GM12878 (cell line): ENCODE data around the gene LSM3. TPM values are rescaled to one million over a fixed set of nuclear protein-coding genes. Genes with fewer than 3 reads are reported as not detected.

Experiments used
- ATAC-seq: fragments of 200-7000 bp; cut with Tn5 transposase; 3 replicates; pipeline ENCODE4 v1.9.1; 2020; ENCODE audit warnings: mild to moderate bottlenecking, moderate library complexity
- BruUV-seq: library from RNA; stranded (reverse); fragments of 400-500 nt; replicated peaks from 2 replicates; lab custom pipeline; 2021; lab: Mats Ljungman, UMichigan
- CTCF ChIA-PET: fragments of 300-600 bp; sonication (Branson Sonifier 250); formaldehyde crosslinking; extraction: SDS; loops from one replicate; lab custom pipeline; 2021; ENCODE audit warnings: inconsistent platforms; lab: Yijun Ruan, JAX
- POLR2A ChIA-PET: fragments of 350-600 bp; formaldehyde crosslinking; extraction: SDS; loops from one replicate; lab custom pipeline; 2021; ENCODE audit warnings: inconsistent platforms; lab: Charles Lee
- RAD21 ChIA-PET: fragments of 300-600 bp; sonication (Branson Sonifier 250); formaldehyde crosslinking; loops from one replicate; lab custom pipeline; 2023; ENCODE audit warnings: antibody characterized with exemption; ENCODE audit not compliant: unreplicated experiment; lab: Charles Lee
- SMC1A ChIA-PET: fragments of 300-600 bp; sonication (Branson Sonifier 250); formaldehyde crosslinking; loops from one replicate; lab custom pipeline; 2023; ENCODE audit not compliant: unreplicated experiment, uncharacterized antibody; lab: Charles Lee
- DNase-seq: peaks from one replicate; pipeline ENCODE4 v3.0.0-alpha.2; 2011; ENCODE audit warnings: low read depth, low spot score
- FAIRE-seq: peaks from 3 replicates; lab custom pipeline; 2011; peaks lifted over from hg19 to GRCh38; lab: Jason Lieb, UNC
- H2AFZ ChIP-seq: 2 replicates; pipeline ENCODE4 v1.6.0; 2011; ENCODE audit warnings: low read depth, low read length, control low read depth; ENCODE audit not compliant: control insufficient read depth
- H3K27ac ChIP-seq: 2 replicates; pipeline ENCODE4 v1.5.1; 2011; ENCODE audit warnings: control low read depth; ENCODE audit not compliant: control insufficient read depth, insufficient read depth
- H3K27me3 ChIP-seq, 2 experiments: replicated peaks in 1 of 2; 2 replicates each; pipeline versions ENCODE4 v1.6.0 to v1.6.1; 2011; ENCODE audit warnings: low read length in 1 of 2; ENCODE audit not compliant: control insufficient read depth in 2 of 2, insufficient read depth in 2 of 2
- H3K36me3 ChIP-seq, 2 experiments: 2 replicates each; pipeline ENCODE4 v1.5.1; 2011; ENCODE audit warnings: low read length in 1 of 2; ENCODE audit not compliant: control insufficient read depth in 2 of 2, insufficient read depth in 2 of 2
- H3K4me1 ChIP-seq: 2 replicates; pipeline ENCODE4 v1.6.1; 2011; ENCODE audit warnings: mild to moderate bottlenecking, low read length, moderate library complexity, mixed read lengths; ENCODE audit not compliant: control insufficient read depth, insufficient read depth
- H3K4me2 ChIP-seq: 2 replicates; pipeline ENCODE4 v1.6.0; 2011; ENCODE audit warnings: control low read depth; ENCODE audit not compliant: control insufficient read depth, insufficient read depth
- H3K4me3 ChIP-seq: fragments of 200-600 bp; sonication (generic); 2 replicates; pipeline ENCODE4 v1.5.1; 2016
- H3K79me2 ChIP-seq: 2 replicates; pipeline ENCODE4 v1.6.0; 2011; ENCODE audit warnings: low read length; ENCODE audit not compliant: control insufficient read depth, insufficient read depth
- H3K9ac ChIP-seq: 2 replicates; pipeline ENCODE4 v1.8.0; 2011; ENCODE audit warnings: low read length, control low read depth, mixed read lengths; ENCODE audit not compliant: control insufficient read depth, insufficient read depth
- H3K9me3 ChIP-seq: replicated peaks from 3 replicates; pipeline ENCODE4 v1.5.1; 2011; ENCODE audit warnings: mild to moderate bottlenecking, low read length; ENCODE audit not compliant: control insufficient read depth, insufficient read depth
- H4K20me1 ChIP-seq: 2 replicates; pipeline ENCODE4 v1.6.0; 2011; ENCODE audit not compliant: control insufficient read depth, insufficient read depth
- BCL3 ChIP-seq: IDR thresholded peaks from 2 replicates; pipeline ENCODE4 v1.6.1; 2011; ENCODE audit warnings: borderline replicate concordance, low read depth, mild to moderate bottlenecking, moderate library complexity, low read length; ENCODE audit not compliant: insufficient read depth, poor library complexity, severe bottlenecking
- BHLHE40 ChIP-seq, 2 experiments: fragments of 450-650 bp in 1 of 2; IDR thresholded peaks; 2 replicates each; pipeline ENCODE4 v1.6.1; 2011 to 2017; ENCODE audit warnings: low read depth in 2 of 2, borderline replicate concordance in 1 of 2, improper control_type of control experiment in 1 of 2, low read length in 1 of 2, mild to moderate bottlenecking in 1 of 2
- CBX3 ChIP-seq: fragments of 200-600 bp; sonication (generic); IDR thresholded peaks from 2 replicates; pipeline ENCODE4 v1.6.1; 2016; ENCODE audit warnings: low read depth, borderline replicate concordance
- CHD1 ChIP-seq: IDR thresholded peaks from 2 replicates; pipeline ENCODE4 v1.6.1; 2012; ENCODE audit warnings: low read depth, low read length, improper control_type of control experiment
- IRF4 ChIP-seq: IDR thresholded peaks from 2 replicates; pipeline ENCODE4 v1.6.1; 2011; ENCODE audit warnings: low read depth, low read length
- KAT2A ChIP-seq: conservative IDR thresholded peaks from 2 replicates; pipeline ENCODE4 v1.6.1; 2011; ENCODE audit warnings: low read depth, low read length; ENCODE audit not compliant: control insufficient read depth
- NFYA ChIP-seq: IDR thresholded peaks from 2 replicates; pipeline ENCODE4 v1.6.1; 2011; ENCODE audit warnings: low read depth, mild to moderate bottlenecking, low read length, improper control_type of control experiment, borderline replicate concordance
- PAX5 ChIP-seq: IDR thresholded peaks from 2 replicates; pipeline ENCODE4 v1.6.1; 2011; ENCODE audit warnings: low read depth, low read length, borderline replicate concordance
- POLR2A ChIP-seq: IDR thresholded peaks from 2 replicates; pipeline ENCODE4 v1.6.1; 2011; ENCODE audit warnings: low read depth, mild to moderate bottlenecking, low read length
- SMARCA5 ChIP-seq: fragments of 450-650 bp; IDR thresholded peaks from 2 replicates; pipeline ENCODE4 v1.6.1; 2017; ENCODE audit warnings: mild to moderate bottlenecking
- SPI1 ChIP-seq: IDR thresholded peaks from 2 replicates; pipeline ENCODE4 v1.6.1; 2011; ENCODE audit warnings: low read depth, mild to moderate bottlenecking, low read length, moderate library complexity, borderline replicate concordance; ENCODE audit not compliant: insufficient read depth
- SREBF1 ChIP-seq: IDR thresholded peaks from 2 replicates; pipeline ENCODE4 v1.6.1; 2012; ENCODE audit warnings: mild to moderate bottlenecking, low read length
- STAT3 ChIP-seq: IDR thresholded peaks from 2 replicates; pipeline ENCODE4 v1.6.1; 2011; ENCODE audit warnings: low read depth, low read length, improper control_type of control experiment
- TBL1XR1 ChIP-seq: IDR thresholded peaks from 2 replicates; pipeline ENCODE4 v1.6.1; 2012; ENCODE audit warnings: low read depth, low read length, improper control_type of control experiment
- WGBS: methylation state at CpG from one replicate; pipeline ENCODE4 v1.1.6; 2016; ENCODE audit warnings: low lambda C conversion rate; ENCODE audit not compliant: insufficient replicate concordance, insufficient coverage; ENCODE audit errors: missing lambda C conversion rate; 5-methylcytosine and 5-hydroxymethylcytosine counted together
- in situ Hi-C: fragments of 300-500 bp; cut with MboI; formaldehyde crosslinking; loops from 9 replicates; pipeline ENCODE4 v1.14.3; 2018; ENCODE audit warnings: mixed read lengths
- intact Hi-C: fragments of 100-400 bp; cut with micrococcal nuclease; formaldehyde crosslinking; loops from one replicate; pipeline ENCODE4 v1.14.2; 2022; ENCODE audit not compliant: unreplicated experiment
- polyA plus RNA-seq, 11 experiments: library from polyadenylated mRNA; depleted of rRNA in 4 of 11; unstranded in 6 of 11; stranded (reverse) in 5 of 11; fragments of >200 nt; fragmentation: Nextera tagmentation in 4 of 11; fragmentation: Illumina TruSeq in 1 of 11; extraction: Ambion mirVana in 4 of 11; extraction: Trizol in 1 of 11; gene quantifications; 1 replicate in 1 of 11; 2 replicates in 10 of 11; pipeline versions ENCODE4 v1.2.1 to v1.2.3, GENCODE V29; 2011 to 2016; ENCODE audit warnings: inconsistent platforms in 2 of 11, missing spikeins in 2 of 11, low read depth in 1 of 11
- total RNA-seq, 4 experiments: library from RNA; depleted of rRNA in 3 of 4; stranded (reverse); fragments of >200 nt in 3 of 4; fragmentation: Illumina TruSeq in 1 of 4; extraction: Trizol in 1 of 4; gene quantifications; 2 replicates each; pipeline versions ENCODE4 v1.2.1 to v1.2.3, GENCODE V29; 2013 to 2021
- TF ChIP-seq, protein P1 (sequence below): IDR thresholded peaks from 2 replicates; pipeline ENCODE4 v1.6.1; 2011; ENCODE audit warnings: mild to moderate bottlenecking, low read depth, low read length, moderate library complexity; ENCODE audit not compliant: insufficient replicate concordance
- TF ChIP-seq, protein P2 (sequence below): fragments of 450-650 bp; formaldehyde crosslinking; IDR thresholded peaks from 2 replicates; pipeline ENCODE4 v1.5.0; 2022; ENCODE audit warnings: mild to moderate bottlenecking, missing genetic modification characterization

LSM3 gene
- total and polyA plus RNA-seq, 10 of the 15 experiments (the other 5 are each of a cell fraction or from before 2014, with no cell fraction given), result 15.5 to 111 (median 29.1) TPM

GRCh38 chr3:14150491-14151230, 28.0 kb upstream of the LSM3 start (continued):
- TF ChIP-seq SREBF1 (no peak), TBL1XR1 (no peak)

GRCh38 chr3:14151471-14152083, 27.0 kb upstream of the LSM3 start:
- H3K4me3 ChIP-seq, result no peak overlapping the region
- RAD21 ChIA-PET, result no interaction called here
- no peak overlapping the region for H2AFZ ChIP-seq
- H3K36me3 ChIP-seq, result peaks cover 12 to 28% of the 10 kb centered on the region in 2 experiments
- H3K4me2 ChIP-seq, result no peak overlapping the region
- no peaks in the 10 kb centered on the region for H3K9me3 ChIP-seq
- WGBS, result 90% methylated on average over 12 of the region's 12 CpGs
- no peak overlapping the region for H3K27ac ChIP-seq
- no peaks in the 10 kb centered on the region for H3K79me2 ChIP-seq
- in situ Hi-C loops, result no loop called here
- intact Hi-C loops, result no loop called here
- CTCF ChIA-PET, result no interaction called here
- H4K20me1 ChIP-seq, result no peaks in the 10 kb centered on the region
- ATAC-seq (no peak), DNase-seq (no peak), FAIRE-seq (no peak)
- no TSS peak for BruUV-seq
- POLR2A ChIA-PET, result no interaction called here
- no peaks in the 10 kb centered on the region for H3K4me1 ChIP-seq
- H3K9ac ChIP-seq, result no peak overlapping the region
- no peaks in the 10 kb centered on the region for H3K27me3 ChIP-seq
- SMC1A ChIA-PET, result no interaction called here
- TF ChIP-seq SPI1, result no peak
- TF ChIP-seq SREBF1, result no peak
- TF ChIP-seq STAT3, result no peak
- no peak for TF ChIP-seq IRF4
- TF ChIP-seq CHD1, result no peak
- TF ChIP-seq BCL3, result no peak
- TF ChIP-seq SMARCA5, result no peak
- no peak for TF ChIP-seq PAX5
- no peak for TF ChIP-seq CBX3
- no peak for TF ChIP-seq TBL1XR1
- TF ChIP-seq KAT2A, result no peak
- TF ChIP-seq, protein P1, sequence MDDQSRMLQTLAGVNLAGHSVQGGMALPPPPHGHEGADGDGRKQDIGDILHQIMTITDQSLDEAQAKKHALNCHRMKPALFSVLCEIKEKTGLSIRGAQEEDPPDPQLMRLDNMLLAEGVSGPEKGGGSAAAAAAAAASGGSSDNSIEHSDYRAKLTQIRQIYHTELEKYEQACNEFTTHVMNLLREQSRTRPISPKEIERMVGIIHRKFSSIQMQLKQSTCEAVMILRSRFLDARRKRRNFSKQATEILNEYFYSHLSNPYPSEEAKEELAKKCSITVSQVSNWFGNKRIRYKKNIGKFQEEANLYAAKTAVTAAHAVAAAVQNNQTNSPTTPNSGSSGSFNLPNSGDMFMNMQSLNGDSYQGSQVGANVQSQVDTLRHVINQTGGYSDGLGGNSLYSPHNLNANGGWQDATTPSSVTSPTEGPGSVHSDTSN, result no peak
- TF ChIP-seq BHLHE40 (IDR thresholded peaks at IDR 0.05; ENCODE audit: borderline replicate concordance in 1 of 2, low read depth in 2 of 2, low read length in 1 of 2), result no peak
- TF ChIP-seq, protein P2, sequence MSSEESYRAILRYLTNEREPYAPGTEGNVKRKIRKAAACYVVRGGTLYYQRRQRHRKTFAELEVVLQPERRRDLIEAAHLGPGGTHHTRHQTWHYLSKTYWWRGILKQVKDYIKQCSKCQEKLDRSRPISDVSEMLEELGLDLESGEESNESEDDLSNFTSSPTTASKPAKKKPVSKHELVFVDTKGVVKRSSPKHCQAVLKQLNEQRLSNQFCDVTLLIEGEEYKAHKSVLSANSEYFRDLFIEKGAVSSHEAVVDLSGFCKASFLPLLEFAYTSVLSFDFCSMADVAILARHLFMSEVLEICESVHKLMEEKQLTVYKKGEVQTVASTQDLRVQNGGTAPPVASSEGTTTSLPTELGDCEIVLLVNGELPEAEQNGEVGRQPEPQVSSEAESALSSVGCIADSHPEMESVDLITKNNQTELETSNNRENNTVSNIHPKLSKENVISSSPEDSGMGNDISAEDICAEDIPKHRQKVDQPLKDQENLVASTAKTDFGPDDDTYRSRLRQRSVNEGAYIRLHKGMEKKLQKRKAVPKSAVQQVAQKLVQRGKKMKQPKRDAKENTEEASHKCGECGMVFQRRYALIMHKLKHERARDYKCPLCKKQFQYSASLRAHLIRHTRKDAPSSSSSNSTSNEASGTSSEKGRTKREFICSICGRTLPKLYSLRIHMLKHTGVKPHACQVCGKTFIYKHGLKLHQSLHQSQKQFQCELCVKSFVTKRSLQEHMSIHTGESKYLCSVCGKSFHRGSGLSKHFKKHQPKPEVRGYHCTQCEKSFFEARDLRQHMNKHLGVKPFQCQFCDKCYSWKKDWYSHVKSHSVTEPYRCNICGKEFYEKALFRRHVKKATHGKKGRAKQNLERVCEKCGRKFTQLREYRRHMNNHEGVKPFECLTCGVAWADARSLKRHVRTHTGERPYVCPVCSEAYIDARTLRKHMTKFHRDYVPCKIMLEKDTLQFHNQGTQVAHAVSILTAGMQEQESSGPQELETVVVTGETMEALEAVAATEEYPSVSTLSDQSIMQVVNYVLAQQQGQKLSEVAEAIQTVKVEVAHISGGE (CRISPR knock-in tag), result no peak
- TF ChIP-seq NFYA, result no peak
- TF ChIP-seq POLR2A, result no peak
